CD4-positive, alpha-beta T cell (primary cell): Measurements from ENCODE around the gene C2CD4D. TPM values are rescaled to one million over a fixed set of nuclear protein-coding genes. Genes with fewer than 3 reads are reported as not detected.
A peak's percentile ranks its signal among the peaks of the same experiment; 100 is the strongest.

Source experiments
- ATAC-seq: fragments of 200-7000 bp; cut with Tn5 transposase; one replicate; pipeline ENCODE4 v1.10.0; 2022; ENCODE audit warnings: mild to moderate bottlenecking; ENCODE audit not compliant: poor library complexity
- CTCF ChIA-PET: fragments of 350-600 bp; sonication (Branson Sonifier 250); formaldehyde crosslinking; loops from one replicate; lab custom pipeline; 2021; ENCODE audit warnings: antibody characterized with exemption, inconsistent platforms; lab: Charles Lee
- POLR2A ChIA-PET: fragments of 350-600 bp; sonication (Branson Sonifier 250); formaldehyde crosslinking; loops from one replicate; lab custom pipeline; 2021; ENCODE audit warnings: antibody characterized with exemption, inconsistent platforms; lab: Charles Lee
- DNase-seq, 14 experiments: peaks; one replicate each; pipeline ENCODE4 v3.0.0-alpha.2; 2013 to 2020; ENCODE audit warnings: mixed read lengths in 2 of 14
- H3K27ac ChIP-seq, 2 donors: one replicate each; pipeline versions ENCODE4 v1.5.1 to v1.7.0; 2013; ENCODE audit warnings: low read length in 2 of 2, low read depth in 1 of 2, mild to moderate bottlenecking in 1 of 2
- H3K27me3 ChIP-seq, 2 experiments: 1 replicate in 1 of 2; 2 replicates in 1 of 2; pipeline versions ENCODE4 v1.6.1 to v1.7.0; 2013; ENCODE audit warnings: low read length in 2 of 2, control low read depth in 1 of 2, mild to moderate bottlenecking in 1 of 2, moderate library complexity in 1 of 2; ENCODE audit not compliant: insufficient read depth in 2 of 2, control insufficient read depth in 1 of 2
- H3K36me3 ChIP-seq: one replicate; pipeline ENCODE4 v1.6.1; 2013; ENCODE audit warnings: low read length, control low read depth; ENCODE audit not compliant: insufficient read depth
- H3K4me1 ChIP-seq: one replicate; pipeline ENCODE4 v1.6.1; 2013; ENCODE audit warnings: low read length, control low read depth; ENCODE audit not compliant: insufficient read depth
- H3K4me3 ChIP-seq: one replicate; pipeline ENCODE4 v1.5.1; 2013; ENCODE audit warnings: mild to moderate bottlenecking, low read length, moderate library complexity
- H3K9me3 ChIP-seq, 2 experiments: 1 replicate in 1 of 2; 2 replicates in 1 of 2; pipeline versions ENCODE4 v1.6.1 to v1.7.0; 2013; ENCODE audit warnings: low read length in 2 of 2, mild to moderate bottlenecking in 2 of 2, control low read depth in 1 of 2, moderate library complexity in 1 of 2; ENCODE audit not compliant: control insufficient read depth in 1 of 2, insufficient read depth in 1 of 2
- H3K27ac Mint-ChIP-seq: one replicate; pipeline ENCODE4 v1.8.0; 2020; ENCODE audit warnings: mixed read lengths
- H3K27me3 Mint-ChIP-seq: one replicate; pipeline ENCODE4 v1.8.0; 2021; ENCODE audit warnings: mixed read lengths
- H3K36me3 Mint-ChIP-seq: one replicate; pipeline ENCODE4 v1.8.0; 2021; ENCODE audit warnings: low read depth, mixed read lengths
- H3K4me1 Mint-ChIP-seq: one replicate; pipeline ENCODE4 v1.8.0; 2021; ENCODE audit warnings: low read depth, mixed read lengths
- H3K4me3 Mint-ChIP-seq: one replicate; pipeline ENCODE4 v1.8.0; 2020; ENCODE audit warnings: mild to moderate bottlenecking, mixed read lengths
- H3K9me3 Mint-ChIP-seq: one replicate; pipeline ENCODE4 v1.8.0; 2020; ENCODE audit warnings: mixed read lengths
- intact Hi-C, 2 experiments: fragments of 100-400 bp; cut with DNase I in 1 of 2; cut with micrococcal nuclease in 1 of 2; formaldehyde crosslinking; loops; one replicate each; pipeline versions ENCODE4 v1.15.1 to v1.9.0; 2023 to 2025; cut with DNase I, micrococcal nuclease
- total RNA-seq, 174 experiments: library from RNA in 2 of 174; stranded (reverse) in 2 of 174; gene quantifications; one replicate each; pipeline ENCODE4 v1.2.3 and lab custom pipeline; 2021 to 2026
- TF ChIP-seq, protein P1 (sequence below): fragments of 200-600 bp; IDR thresholded peaks from one replicate; pipeline ENCODE4 v1.8.0; 2022; ENCODE audit warnings: antibody characterized with exemption, mild to moderate bottlenecking

C2CD4D gene
- total RNA-seq, 2 experiments from 2014 or later, result 0.75 to 0.88 TPM

DNA sequence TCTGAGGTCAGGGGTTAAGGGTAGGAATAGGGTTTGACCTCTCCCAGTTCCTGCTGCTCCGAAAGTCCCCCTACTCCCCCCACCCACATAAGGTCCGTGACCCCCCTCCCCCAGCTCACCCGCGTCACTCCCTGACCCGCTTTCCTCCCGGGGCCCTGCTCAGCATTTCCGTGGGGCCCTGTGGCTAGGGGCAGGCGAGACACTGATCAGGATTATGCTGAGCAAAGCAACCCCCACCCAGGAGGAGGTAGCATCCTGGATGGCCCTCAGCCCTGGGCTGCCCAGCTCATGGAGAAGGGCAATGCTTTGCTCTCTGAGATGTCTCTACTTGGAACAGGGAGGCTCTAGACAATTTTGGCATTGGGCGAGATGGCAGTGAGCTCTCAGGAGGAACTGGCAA is 11.8 kb downstream of the C2CD4D start:
- H3K9me3 ChIP-seq, result no peaks in the 10 kb centered on the region
- peak overlapping the region in 1 of 2 donors; percentile 70 for H3K27ac ChIP-seq
- intact Hi-C loops, result no loop called here
- Mint-ChIP-seq H3K36me3 (no peaks in the 10 kb centered on the region), H3K27ac (peak overlapping the region; percentile 79), H3K27me3 (no peaks in the 10 kb centered on the region), H3K9me3 (no peaks in the 10 kb centered on the region), H3K4me3 (peak overlapping the region; percentile 63), H3K4me1 (peaks cover 83% of the 10 kb centered on the region)
- ChIA-PET CTCF (interaction anchor here (1.5 kb wide), 1 partner anchor 234 kb away, joined by 3 read pairs; no protein-coding TSS in a partner anchor), POLR2A (interaction anchor here (2.3 kb wide), 1 partner anchor 37 kb away, joined by 6 read pairs; the partner anchor contains the start of gene TDRKH)
- H3K4me3 ChIP-seq, result peak overlapping the region; percentile 8
- no peak for ATAC-seq
- DNase-seq, result peak in 3 of 14 experiments; percentile 39 to 59 (median 53)
- TF ChIP-seq, protein P1, sequence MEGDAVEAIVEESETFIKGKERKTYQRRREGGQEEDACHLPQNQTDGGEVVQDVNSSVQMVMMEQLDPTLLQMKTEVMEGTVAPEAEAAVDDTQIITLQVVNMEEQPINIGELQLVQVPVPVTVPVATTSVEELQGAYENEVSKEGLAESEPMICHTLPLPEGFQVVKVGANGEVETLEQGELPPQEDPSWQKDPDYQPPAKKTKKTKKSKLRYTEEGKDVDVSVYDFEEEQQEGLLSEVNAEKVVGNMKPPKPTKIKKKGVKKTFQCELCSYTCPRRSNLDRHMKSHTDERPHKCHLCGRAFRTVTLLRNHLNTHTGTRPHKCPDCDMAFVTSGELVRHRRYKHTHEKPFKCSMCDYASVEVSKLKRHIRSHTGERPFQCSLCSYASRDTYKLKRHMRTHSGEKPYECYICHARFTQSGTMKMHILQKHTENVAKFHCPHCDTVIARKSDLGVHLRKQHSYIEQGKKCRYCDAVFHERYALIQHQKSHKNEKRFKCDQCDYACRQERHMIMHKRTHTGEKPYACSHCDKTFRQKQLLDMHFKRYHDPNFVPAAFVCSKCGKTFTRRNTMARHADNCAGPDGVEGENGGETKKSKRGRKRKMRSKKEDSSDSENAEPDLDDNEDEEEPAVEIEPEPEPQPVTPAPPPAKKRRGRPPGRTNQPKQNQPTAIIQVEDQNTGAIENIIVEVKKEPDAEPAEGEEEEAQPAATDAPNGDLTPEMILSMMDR, result no peak
- peaks cover 91% of the 10 kb centered on the region for H3K4me1 ChIP-seq
- H3K36me3 ChIP-seq, result no peaks in the 10 kb centered on the region
- no peaks in the 10 kb centered on the region for H3K27me3 ChIP-seq

DNA sequence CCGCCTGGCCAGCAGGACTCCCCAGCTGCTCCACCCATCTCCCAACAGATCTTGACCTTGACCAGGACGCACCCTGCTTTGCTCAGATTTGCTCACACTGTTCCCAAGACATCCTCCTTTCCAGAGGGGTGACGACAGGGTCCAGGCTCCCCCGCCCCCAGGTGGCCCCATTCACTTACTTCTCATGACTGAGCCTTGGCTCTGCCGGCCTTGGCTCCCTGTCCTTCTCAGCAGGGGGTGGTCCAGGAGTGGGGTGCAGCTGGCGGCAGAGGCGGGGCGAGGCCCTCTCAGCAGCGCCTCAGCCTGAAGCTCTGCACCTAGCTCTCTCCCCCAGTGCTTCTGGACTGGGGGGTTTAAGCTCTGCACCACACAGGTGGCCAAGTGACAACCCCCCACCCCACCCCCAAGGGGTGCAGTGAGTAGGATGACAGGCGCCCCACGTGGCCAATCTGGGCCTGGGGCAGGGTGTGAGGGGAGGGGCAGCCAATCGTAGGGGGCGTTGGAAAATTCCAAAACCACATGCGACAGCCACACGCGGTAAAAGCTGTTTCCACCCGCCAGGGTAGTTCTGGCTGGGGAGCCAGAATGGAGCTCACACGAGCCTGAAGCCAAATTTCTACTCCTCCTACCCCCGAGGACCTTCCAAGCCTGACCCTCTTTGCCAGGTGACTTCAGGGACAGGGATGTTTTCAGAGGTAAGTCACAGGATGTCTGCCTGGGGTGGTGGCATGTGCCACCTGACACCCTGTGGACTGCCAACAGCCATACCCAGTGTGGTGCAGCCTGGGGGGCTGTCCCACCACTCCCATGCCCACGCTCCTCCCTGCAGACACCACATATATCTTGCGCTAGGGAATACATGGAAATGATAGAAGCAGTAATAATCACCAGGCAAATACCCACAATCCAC is 13.6 kb downstream of the C2CD4D start:
- Mint-ChIP-seq H3K9me3 (no peaks in the 10 kb centered on the region), H3K27me3 (no peaks in the 10 kb centered on the region), H3K27ac (peak overlapping the region; percentile 84), H3K4me3 (peak overlapping the region; percentile 84), H3K4me1 (peaks cover 83% of the 10 kb centered on the region), H3K36me3 (no peaks in the 10 kb centered on the region)
- TF ChIP-seq, protein P1, result no peak
- H3K27me3 ChIP-seq, result no peaks in the 10 kb centered on the region
- DNase-seq, result peak in 4 of 14 experiments; percentile 41 to 66 (median 44)
- ChIA-PET POLR2A (interaction anchor here (1.1 to 3.5 kb wide), 2 partner anchors 10 to 51 kb away, joined by 3 to 14 read pairs; no protein-coding TSS in a partner anchor), CTCF (no interaction called here)
- ATAC-seq, result no peak
- intact Hi-C loops, result no loop called here
- no peaks in the 10 kb centered on the region for H3K36me3 ChIP-seq
- H3K4me1 ChIP-seq, result peaks cover 91% of the 10 kb centered on the region
- H3K4me3 ChIP-seq, result peak overlapping the region; percentile 59
- H3K27ac ChIP-seq, result peak overlapping the region in 1 of 2 donors; percentile 49
- H3K9me3 ChIP-seq, result no peaks in the 10 kb centered on the region

DNA sequence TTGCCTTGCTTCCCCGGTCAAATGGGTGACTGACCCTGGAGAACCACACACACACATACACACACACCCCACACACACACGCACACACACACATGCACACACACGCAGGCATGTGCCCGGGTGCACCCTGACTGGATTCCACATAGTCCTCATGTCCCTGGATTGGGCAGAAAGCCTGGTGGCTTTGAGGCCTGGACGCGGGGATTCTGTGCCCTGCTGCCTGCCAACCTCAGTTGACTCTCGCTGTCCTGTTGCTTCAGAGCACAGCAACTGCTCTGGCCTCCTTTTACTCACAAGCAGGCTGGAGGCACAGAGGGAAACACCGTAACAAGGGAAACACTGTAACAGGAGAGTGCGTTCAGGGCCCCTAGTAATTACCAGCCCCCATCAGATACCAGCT is 14.4 kb downstream of the C2CD4D start:
- H3K4me1 Mint-ChIP-seq, result peaks cover 83% of the 10 kb centered on the region
- CTCF ChIA-PET, result no interaction called here
- peak overlapping the region; percentile 84 for H3K27ac Mint-ChIP-seq

More for the DNA sequence above, 14.4 kb downstream of the C2CD4D start:
- Histone ChIP-seq H3K4me1 (peaks cover 91% of the 10 kb centered on the region), H3K27me3 (no peaks in the 10 kb centered on the region), H3K36me3 (no peaks in the 10 kb centered on the region), H3K27ac (peak overlapping the region in 1 of 2 donors; percentile 25), H3K9me3 (no peaks in the 10 kb centered on the region), H3K4me3 (peak overlapping the region; percentile 59)
- peak overlapping the region; percentile 76 for H3K4me3 Mint-ChIP-seq
- H3K9me3 Mint-ChIP-seq, result no peaks in the 10 kb centered on the region
- H3K36me3 Mint-ChIP-seq, result no peaks in the 10 kb centered on the region
- TF ChIP-seq, protein P1, result no peak
- intact Hi-C loops, result no loop called here
- POLR2A ChIA-PET, result interaction anchor here (1.2 to 3.5 kb wide), 2 partner anchors 9 to 82 kb away, joined by 3 to 14 read pairs; no protein-coding TSS in a partner anchor
- H3K27me3 Mint-ChIP-seq, result no peaks in the 10 kb centered on the region
- no peak for ATAC-seq
- no peak for DNase-seq
